Stimulated activated CD4-positive, alpha-beta T cell treated with anti-CD3 and anti-CD28 coated beads, Interleukin-4, amount 100 ng/mL, for 4 hours (primary cell): Measurements from ENCODE around the gene IL31.

Source experiments
- DNase-seq, 2 experiments: peaks; one replicate each; pipeline ENCODE4 v3.0.0-alpha.2; 2020

Gene IL31

GRCh38 chr12:122152754-122153153, 21.3 kb downstream of the IL31 start:
- DNase-seq, result no peak

GRCh38 chr12:122150127-122150681, 23.8 kb downstream of the IL31 start:
- no peak for DNase-seq

GRCh38 chr12:122148657-122149056, 25.4 kb downstream of the IL31 start:
- DNase-seq, result no peak

GRCh38 chr12:122147514-122148290, 26.3 kb downstream of the IL31 start:
- no peak for DNase-seq

- no peak for DNase-seq
These were observed 28.3 kb downstream of the IL31 start for GRCh38 chr12:122145505-122146330.

GRCh38 chr12:122144885-122145284, 29.1 kb downstream of the IL31 start:
- no peak for DNase-seq

- no peak for DNase-seq
These were observed 31.2 kb downstream of the IL31 start for GRCh38 chr12:122142857-122143256.

GRCh38 chr12:122141911-122142725, 31.9 kb downstream of the IL31 start:
- DNase-seq, result no peak

GRCh38 chr12:122140467-122141257, 33.4 kb downstream of the IL31 start:
- DNase-seq, result no peak

GRCh38 chr12:122139941-122140340, 34.1 kb downstream of the IL31 start:
- DNase-seq, result no peak

- DNase-seq, result no peak
These were observed 34.8 kb downstream of the IL31 start for GRCh38 chr12:122139266-122139665.

- no peak for DNase-seq
These were observed 35.4 kb downstream of the IL31 start for GRCh38 chr12:122138616-122139015.

GRCh38 chr12:122138181-122138580, 35.8 kb downstream of the IL31 start:
- DNase-seq, result no peak

- DNase-seq, result no peak
These were observed 36.3 kb downstream of the IL31 start for GRCh38 chr12:122137681-122138080.

GRCh38 chr12:122137229-122137628, 36.8 kb downstream of the IL31 start:
- DNase-seq, result no peak

GRCh38 chr12:122135437-122136031, 38.5 kb downstream of the IL31 start:
- DNase-seq, result no peak

GRCh38 chr12:122133192-122133950, 40.6 kb downstream of the IL31 start:
- DNase-seq, result no peak

GRCh38 chr12:122130150-122130549, 43.9 kb downstream of the IL31 start:
- no peak for DNase-seq

GRCh38 chr12:122129131-122129530, 44.9 kb downstream of the IL31 start:
- no peak for DNase-seq

- DNase-seq, result no peak
These were observed 45.5 kb downstream of the IL31 start for GRCh38 chr12:122128481-122128880.

- DNase-seq, result no peak
These were observed 46.2 kb downstream of the IL31 start for GRCh38 chr12:122127839-122128238.
